T-cell (primary cell): ENCODE results near the gene COL5A3. TPM values are rescaled to one million over a fixed set of nuclear protein-coding genes. Genes with fewer than 3 reads are reported as not detected.

ENCODE experiments used
- ATAC-seq, 4 experiments: fragments of 200-7000 bp in 3 of 4; fragments of 150-1000 bp in 1 of 4; cut with Tn5 transposase; replicated peaks in 1 of 4; 1 replicate in 3 of 4; 2 replicates in 1 of 4; pipeline ENCODE4 v1.10.0; 2021; ENCODE audit warnings: moderate library complexity in 3 of 4, mild to moderate bottlenecking in 2 of 4, moderate number of reproducible peaks in 1 of 4
- CTCF ChIA-PET, 2 donors: fragments of 300-600 bp; sonication (Branson Sonifier 250); formaldehyde crosslinking; loops; one replicate each; lab custom pipeline; 2022; ENCODE audit warnings: antibody characterized with exemption in 2 of 2; lab: Charles Lee
- POLR2A ChIA-PET, 2 donors: fragments of 300-600 bp; sonication (Branson Sonifier 250); formaldehyde crosslinking; loops; one replicate each; lab custom pipeline; 2022; ENCODE audit warnings: antibody characterized with exemption in 2 of 2; lab: Charles Lee
- DNase-seq, 35 experiments: peaks; one replicate each; pipeline versions ENCODE4 v3.0.0 to v3.0.0-alpha.2; 2013 to 2023
- H3K27ac ChIP-seq: one replicate; pipeline ENCODE4 v1.5.1; 2013; ENCODE audit warnings: low read length
- H3K27me3 ChIP-seq, 2 experiments: replicated peaks in 1 of 2; 1 replicate in 1 of 2; 2 replicates in 1 of 2; pipeline versions ENCODE4 v1.6.1 to v1.7.0; 2013; ENCODE audit warnings: low read length in 1 of 2, mixed read lengths in 1 of 2; ENCODE audit not compliant: control insufficient read depth in 2 of 2, insufficient read depth in 2 of 2; ENCODE audit errors: extremely low read depth in 1 of 2
- H3K36me3 ChIP-seq, 2 donors: 1 replicate in 1 of 2; 2 replicates in 1 of 2; pipeline versions ENCODE4 v1.6.1 to v1.7.0; 2013; ENCODE audit warnings: low read length in 1 of 2; ENCODE audit not compliant: control insufficient read depth in 2 of 2, insufficient read depth in 1 of 2; ENCODE audit errors: extremely low read depth in 1 of 2
- H3K4me1 ChIP-seq, 2 experiments: 1 replicate in 1 of 2; 2 replicates in 1 of 2; pipeline versions ENCODE4 v1.6.1 to v1.7.0; 2013; ENCODE audit warnings: low read length in 2 of 2, mixed read lengths in 1 of 2; ENCODE audit not compliant: insufficient read depth in 2 of 2, control insufficient read depth in 1 of 2; ENCODE audit errors: extremely low read depth in 1 of 2
- H3K4me3 ChIP-seq, 2 donors: 1 replicate in 1 of 2; 2 replicates in 1 of 2; pipeline versions ENCODE4 v1.5.1 to v1.7.0; 2013; ENCODE audit warnings: mild to moderate bottlenecking in 2 of 2, low read length in 1 of 2, moderate library complexity in 1 of 2; ENCODE audit not compliant: control insufficient read depth in 1 of 2; ENCODE audit errors: extremely low read depth in 1 of 2
- H3K9me3 ChIP-seq: 2 replicates; pipeline ENCODE4 v1.7.0; 2013
- H3K27ac Mint-ChIP-seq, 2 donors: one replicate each; pipeline ENCODE4 v1.8.0; 2020 to 2021; ENCODE audit warnings: mild to moderate bottlenecking in 2 of 2, mixed read lengths in 2 of 2
- H3K27me3 Mint-ChIP-seq, 2 donors: one replicate each; pipeline ENCODE4 v1.8.0; 2021 to 2022; ENCODE audit warnings: mixed read lengths in 2 of 2
- H3K36me3 Mint-ChIP-seq: one replicate; pipeline ENCODE4 v1.8.0; 2021; ENCODE audit warnings: mixed read lengths
- H3K4me1 Mint-ChIP-seq, 3 donors: one replicate each; pipeline ENCODE4 v1.8.0; 2020 to 2022; ENCODE audit warnings: mixed read lengths in 3 of 3, mild to moderate bottlenecking in 1 of 3
- H3K4me3 Mint-ChIP-seq, 3 donors: one replicate each; pipeline ENCODE4 v1.8.0; 2020 to 2022; ENCODE audit warnings: mild to moderate bottlenecking in 3 of 3, mixed read lengths in 3 of 3, moderate library complexity in 3 of 3
- H3K9me3 Mint-ChIP-seq, 3 donors: one replicate each; pipeline ENCODE4 v1.8.0; 2020 to 2022; ENCODE audit warnings: mixed read lengths in 3 of 3
- WGBS: methylation state at CpG from one replicate; pipeline ENCODE4 v1.1.5; 2013; ENCODE audit warnings: missing lambda C conversion rate; ENCODE audit not compliant: insufficient coverage; 5-methylcytosine and 5-hydroxymethylcytosine counted together
- total RNA-seq, 35 experiments: library from RNA in 6 of 35; stranded (reverse) in 6 of 35; fragments of 120-200 nt in 1 of 35; gene quantifications; one replicate each; pipeline versions ENCODE4 v1.2.1 to v1.2.4 and lab custom pipeline; 2013 to 2026

Gene COL5A3
- total RNA-seq, 5 donors from 2014 or later (not counting 1 experiment from before 2014, with no cell fraction given) = 0.13 to 3.4 (median 2.2) TPM

GRCh38 chr19:10001899-10002298 lies 8.4 kb downstream of the COL5A3 start:
- H3K27me3 ChIP-seq = peaks cover 0 to 55% of the 10 kb centered on the region in 2 experiments
- H3K4me3 ChIP-seq = no peak overlapping the region
- WGBS = 78% methylated on average over 4 of the region's 6 CpGs
- no peaks in the 10 kb centered on the region for H3K36me3 ChIP-seq
- H3K4me1 ChIP-seq = peaks cover 0 to 46% of the 10 kb centered on the region in 2 experiments
- H3K4me3 Mint-ChIP-seq = no peak overlapping the region
- no peaks in the 10 kb centered on the region for H3K9me3 Mint-ChIP-seq
- H3K36me3 Mint-ChIP-seq = no peaks in the 10 kb centered on the region
- peaks cover 45 to 67% of the 10 kb centered on the region in 2 donors for H3K27me3 Mint-ChIP-seq
- H3K9me3 ChIP-seq = no peaks in the 10 kb centered on the region
- no peak for ATAC-seq
- H3K4me1 Mint-ChIP-seq = peaks cover 9 to 17% (median 15%) of the 10 kb centered on the region in 3 donors
- no peak overlapping the region for H3K27ac ChIP-seq
- DNase-seq = no peak
- CTCF ChIA-PET = no interaction called here
- POLR2A ChIA-PET = no interaction called here
- H3K27ac Mint-ChIP-seq = no peak overlapping the region

- H3K27ac Mint-ChIP-seq = no peak overlapping the region
Measured at GRCh38 chr19:10000171-10000826, 10.0 kb downstream of the COL5A3 start.

GRCh38 chr19:9996541-9996940 lies 13.8 kb downstream of the COL5A3 start:
- CTCF ChIA-PET = no interaction called here
- no peak for ATAC-seq
- H3K27me3 ChIP-seq = peaks cover 0 to 37% of the 10 kb centered on the region in 2 experiments
- no peak overlapping the region for H3K4me3 Mint-ChIP-seq
- H3K4me3 ChIP-seq = no peak overlapping the region
- POLR2A ChIA-PET = no interaction called here
- peaks cover 0 to 7% of the 10 kb centered on the region in 2 experiments for H3K4me1 ChIP-seq
- H3K27ac ChIP-seq = no peak overlapping the region
- no peaks in the 10 kb centered on the region for H3K36me3 Mint-ChIP-seq
- no peaks in the 10 kb centered on the region for H3K9me3 ChIP-seq
- H3K4me1 Mint-ChIP-seq = peaks cover 3 to 8% (median 6%) of the 10 kb centered on the region in 3 donors
- H3K36me3 ChIP-seq = no peaks in the 10 kb centered on the region
- H3K9me3 Mint-ChIP-seq = no peaks in the 10 kb centered on the region
- peaks cover 25 to 40% of the 10 kb centered on the region in 2 donors for H3K27me3 Mint-ChIP-seq
- no peak for DNase-seq
- WGBS = 73% methylated on average over 2 of the region's 5 CpGs
- no peak overlapping the region for H3K27ac Mint-ChIP-seq

More at GRCh38 chr19:10000171-10000826, 10.0 kb downstream of the COL5A3 start:
- Mint-ChIP-seq H3K27me3 (peaks cover 37 to 60% of the 10 kb centered on the region in 2 donors), H3K36me3 (no peaks in the 10 kb centered on the region), H3K9me3 (no peaks in the 10 kb centered on the region), H3K4me3 (no peak overlapping the region), H3K4me1 (peaks cover 6 to 10% (median 8%) of the 10 kb centered on the region in 3 donors)
- ATAC-seq = peak in 1 of 4 experiments; percentile 31
- ChIA-PET POLR2A (interaction anchor here in 1 of 2 donors (0.6 kb wide), 1 partner anchor 289 kb away, joined by 3 read pairs; no protein-coding TSS in a partner anchor), CTCF (interaction anchor here (0.6 to 1.2 kb wide), 8 partner anchors 13 to 334 kb away, joined by 3 to 5 read pairs (median 4); partner anchors contain the start of gene DNMT1 (in 1 of the 2))
- Histone ChIP-seq H3K27me3 (peaks cover 0 to 48% of the 10 kb centered on the region in 2 experiments), H3K4me1 (peaks cover 0 to 30% of the 10 kb centered on the region in 2 experiments), H3K9me3 (no peaks in the 10 kb centered on the region), H3K36me3 (no peaks in the 10 kb centered on the region), H3K27ac (no peak overlapping the region), H3K4me3 (no peak overlapping the region)
- peak in 34 of 35 experiments; percentile 8 to 83 (median 54) for DNase-seq
- WGBS = 35% methylated on average over 8 of the region's 16 CpGs

GRCh38 chr19:9995999-9996398 lies 14.3 kb downstream of the COL5A3 start:
- Histone ChIP-seq H3K27ac (no peak overlapping the region), H3K4me1 (peaks cover 0 to 7% of the 10 kb centered on the region in 2 experiments), H3K27me3 (peaks cover 0 to 34% of the 10 kb centered on the region in 2 experiments), H3K9me3 (no peaks in the 10 kb centered on the region), H3K36me3 (no peaks in the 10 kb centered on the region), H3K4me3 (no peak overlapping the region)
- ATAC-seq (no peak), DNase-seq (no peak)
- peaks cover 27 to 43% of the 10 kb centered on the region in 2 donors for H3K27me3 Mint-ChIP-seq
- no peaks in the 10 kb centered on the region for H3K36me3 Mint-ChIP-seq
- ChIA-PET CTCF (no interaction called here), POLR2A (interaction anchor here in 1 of 2 donors (0.5 kb wide), 1 partner anchor 10 kb away, joined by 5 read pairs; no protein-coding TSS in a partner anchor)
- no CpG with 5 or more reads among the region's 7 CpGs for WGBS
- H3K4me1 Mint-ChIP-seq = peaks cover 3 to 8% (median 6%) of the 10 kb centered on the region in 3 donors
- H3K4me3 Mint-ChIP-seq = no peak overlapping the region
- H3K27ac Mint-ChIP-seq = no peak overlapping the region
- no peaks in the 10 kb centered on the region for H3K9me3 Mint-ChIP-seq

- Histone ChIP-seq H3K4me3 (no peak overlapping the region), H3K27me3 (peaks cover 0 to 27% of the 10 kb centered on the region in 2 experiments), H3K36me3 (no peaks in the 10 kb centered on the region), H3K27ac (no peak overlapping the region), H3K9me3 (no peaks in the 10 kb centered on the region), H3K4me1 (peaks cover 0 to 1% of the 10 kb centered on the region in 2 experiments)
- Mint-ChIP-seq H3K4me1 (peaks cover 2 to 3% (median 2%) of the 10 kb centered on the region in 3 donors), H3K36me3 (no peaks in the 10 kb centered on the region), H3K27me3 (peaks cover 22 to 37% of the 10 kb centered on the region in 2 donors), H3K9me3 (no peaks in the 10 kb centered on the region), H3K4me3 (no peak overlapping the region), H3K27ac (no peak overlapping the region)
- ChIA-PET POLR2A (interaction anchor here in 1 of 2 donors (0.6 kb wide), 1 partner anchor 208 kb away, joined by 8 read pairs; no protein-coding TSS in a partner anchor), CTCF (no interaction called here)
- ATAC-seq (no peak), DNase-seq (no peak)
- 71% methylated on average over 3 of the region's 8 CpGs for WGBS
Measured at GRCh38 chr19:9995084-9995483, 15.2 kb downstream of the COL5A3 start.

GRCh38 chr19:9991425-9992191 lies 18.7 kb downstream of the COL5A3 start:
- no peak overlapping the region for H3K27ac Mint-ChIP-seq
- H3K27ac ChIP-seq = no peak overlapping the region
- no peaks in the 10 kb centered on the region for H3K4me1 Mint-ChIP-seq
- POLR2A ChIA-PET = no interaction called here
- no peaks in the 10 kb centered on the region for H3K9me3 Mint-ChIP-seq
- H3K4me3 ChIP-seq = no peak overlapping the region
- H3K4me1 ChIP-seq = no peaks in the 10 kb centered on the region
- H3K27me3 ChIP-seq = peaks cover 3 to 30% of the 10 kb centered on the region in 2 experiments
- no peak overlapping the region for H3K4me3 Mint-ChIP-seq
- no peaks in the 10 kb centered on the region for H3K36me3 ChIP-seq
- peaks cover 10 to 30% of the 10 kb centered on the region in 2 donors for H3K27me3 Mint-ChIP-seq
- H3K9me3 ChIP-seq = no peaks in the 10 kb centered on the region
- WGBS = 84% methylated on average over 4 of the region's 11 CpGs
- no peaks in the 10 kb centered on the region for H3K36me3 Mint-ChIP-seq
- no peak for ATAC-seq
- no peak for DNase-seq
- CTCF ChIA-PET = no interaction called here
